Measurements from ENCODE around the gene CNTLN. TPM values are rescaled to one million over a fixed set of nuclear protein-coding genes. Genes with fewer than 3 reads are reported as not detected.

CNTLN gene
- total RNA-seq, 1 donor from 2014 or later, result 7.8 TPM

GRCh38 chr9:17120203-17120602, 14.6 kb upstream of the CNTLN start:
- DNase-seq (ENCODE audit: low spot score), result no peak

GRCh38 chr9:17121264-17121663, 13.6 kb upstream of the CNTLN start:
- no peak for DNase-seq (ENCODE audit: low spot score)
- Mint-ChIP-seq H3K36me3 (ENCODE audit: low read depth) (no peaks in the 10 kb centered on the region), H3K27me3 (ENCODE audit: low read depth) (no peaks in the 10 kb centered on the region), H3K4me1 (ENCODE audit: low read depth) (no peaks in the 10 kb centered on the region), H3K9me3 (ENCODE audit: low read depth) (no peaks in the 10 kb centered on the region), H3K27ac (ENCODE audit: unreplicated experiment) (no peak overlapping the region), H3K4me3 (ENCODE audit: unreplicated experiment) (no peak overlapping the region)
- TF ChIP-seq, protein P1, sequence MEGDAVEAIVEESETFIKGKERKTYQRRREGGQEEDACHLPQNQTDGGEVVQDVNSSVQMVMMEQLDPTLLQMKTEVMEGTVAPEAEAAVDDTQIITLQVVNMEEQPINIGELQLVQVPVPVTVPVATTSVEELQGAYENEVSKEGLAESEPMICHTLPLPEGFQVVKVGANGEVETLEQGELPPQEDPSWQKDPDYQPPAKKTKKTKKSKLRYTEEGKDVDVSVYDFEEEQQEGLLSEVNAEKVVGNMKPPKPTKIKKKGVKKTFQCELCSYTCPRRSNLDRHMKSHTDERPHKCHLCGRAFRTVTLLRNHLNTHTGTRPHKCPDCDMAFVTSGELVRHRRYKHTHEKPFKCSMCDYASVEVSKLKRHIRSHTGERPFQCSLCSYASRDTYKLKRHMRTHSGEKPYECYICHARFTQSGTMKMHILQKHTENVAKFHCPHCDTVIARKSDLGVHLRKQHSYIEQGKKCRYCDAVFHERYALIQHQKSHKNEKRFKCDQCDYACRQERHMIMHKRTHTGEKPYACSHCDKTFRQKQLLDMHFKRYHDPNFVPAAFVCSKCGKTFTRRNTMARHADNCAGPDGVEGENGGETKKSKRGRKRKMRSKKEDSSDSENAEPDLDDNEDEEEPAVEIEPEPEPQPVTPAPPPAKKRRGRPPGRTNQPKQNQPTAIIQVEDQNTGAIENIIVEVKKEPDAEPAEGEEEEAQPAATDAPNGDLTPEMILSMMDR (IDR thresholded peaks at IDR 0.05), result no peak

More at GRCh38 chr9:17120203-17120602, 14.6 kb upstream of the CNTLN start:
- H3K36me3 Mint-ChIP-seq (ENCODE audit: low read depth), result no peaks in the 10 kb centered on the region
- no peak overlapping the region for H3K27ac Mint-ChIP-seq (ENCODE audit: unreplicated experiment)
- no peaks in the 10 kb centered on the region for H3K27me3 Mint-ChIP-seq (ENCODE audit: low read depth)
- H3K4me3 Mint-ChIP-seq (ENCODE audit: unreplicated experiment), result no peak overlapping the region
- H3K4me1 Mint-ChIP-seq (ENCODE audit: low read depth), result no peaks in the 10 kb centered on the region
- TF ChIP-seq, protein P1 (IDR thresholded peaks at IDR 0.05), result no peak
- no peaks in the 10 kb centered on the region for H3K9me3 Mint-ChIP-seq (ENCODE audit: low read depth)

GRCh38 chr9:17130291-17130690, 4.5 kb upstream of the CNTLN start:
- Mint-ChIP-seq H3K4me1 (ENCODE audit: low read depth) (peaks cover 6% of the 10 kb centered on the region), H3K27me3 (ENCODE audit: low read depth) (no peaks in the 10 kb centered on the region), H3K36me3 (ENCODE audit: low read depth) (no peaks in the 10 kb centered on the region)

DNA sequence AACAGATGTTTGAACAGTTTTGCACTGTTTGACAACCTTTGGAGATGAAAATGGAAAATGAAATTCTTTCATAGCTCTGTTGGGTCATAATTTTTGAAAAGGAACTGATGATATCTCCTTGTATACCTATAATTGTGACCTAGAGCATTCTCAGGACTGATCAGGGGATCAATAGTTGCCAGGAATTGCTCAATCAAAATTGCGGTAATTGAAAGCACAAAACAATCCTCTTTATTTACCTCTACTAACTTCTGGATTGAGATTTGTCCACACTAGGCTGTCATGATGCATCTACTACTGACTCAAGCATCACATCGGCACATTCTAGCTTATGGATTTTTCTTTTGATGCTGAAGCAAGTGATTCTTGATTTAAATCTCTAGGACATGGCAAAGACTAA, 4.1 kb upstream of the CNTLN start:
- peaks cover 9% of the 10 kb centered on the region for H3K4me1 Mint-ChIP-seq (ENCODE audit: low read depth)
- H3K4me3 Mint-ChIP-seq (ENCODE audit: unreplicated experiment), result no peak overlapping the region
- H3K27me3 Mint-ChIP-seq (ENCODE audit: low read depth), result no peaks in the 10 kb centered on the region
- H3K27ac Mint-ChIP-seq (ENCODE audit: unreplicated experiment), result no peak overlapping the region
- TF ChIP-seq, protein P1 (IDR thresholded peaks at IDR 0.05), result no peak
- no peaks in the 10 kb centered on the region for H3K36me3 Mint-ChIP-seq (ENCODE audit: low read depth)
- H3K9me3 Mint-ChIP-seq (ENCODE audit: low read depth), result no peaks in the 10 kb centered on the region
- DNase-seq (ENCODE audit: low spot score), result no peak

More at GRCh38 chr9:17130291-17130690, 4.5 kb upstream of the CNTLN start:
- TF ChIP-seq, protein P1 (IDR thresholded peaks at IDR 0.05), result no peak
- DNase-seq (ENCODE audit: low spot score), result no peak
- no peak overlapping the region for H3K27ac Mint-ChIP-seq (ENCODE audit: unreplicated experiment)
- H3K4me3 Mint-ChIP-seq (ENCODE audit: unreplicated experiment), result no peak overlapping the region
- H3K9me3 Mint-ChIP-seq (ENCODE audit: low read depth), result no peaks in the 10 kb centered on the region

GRCh38 chr9:17131494-17131893, 3.3 kb upstream of the CNTLN start:
- DNase-seq (ENCODE audit: low spot score), result no peak
- Mint-ChIP-seq H3K27me3 (ENCODE audit: low read depth) (no peaks in the 10 kb centered on the region), H3K4me3 (ENCODE audit: unreplicated experiment) (no peak overlapping the region), H3K4me1 (ENCODE audit: low read depth) (peaks cover 15% of the 10 kb centered on the region), H3K9me3 (ENCODE audit: low read depth) (no peaks in the 10 kb centered on the region), H3K36me3 (ENCODE audit: low read depth) (no peaks in the 10 kb centered on the region), H3K27ac (ENCODE audit: unreplicated experiment) (no peak overlapping the region)
- TF ChIP-seq, protein P1 (IDR thresholded peaks at IDR 0.05), result no peak
